ENCODE data around the gene PTAFR.

DNA sequence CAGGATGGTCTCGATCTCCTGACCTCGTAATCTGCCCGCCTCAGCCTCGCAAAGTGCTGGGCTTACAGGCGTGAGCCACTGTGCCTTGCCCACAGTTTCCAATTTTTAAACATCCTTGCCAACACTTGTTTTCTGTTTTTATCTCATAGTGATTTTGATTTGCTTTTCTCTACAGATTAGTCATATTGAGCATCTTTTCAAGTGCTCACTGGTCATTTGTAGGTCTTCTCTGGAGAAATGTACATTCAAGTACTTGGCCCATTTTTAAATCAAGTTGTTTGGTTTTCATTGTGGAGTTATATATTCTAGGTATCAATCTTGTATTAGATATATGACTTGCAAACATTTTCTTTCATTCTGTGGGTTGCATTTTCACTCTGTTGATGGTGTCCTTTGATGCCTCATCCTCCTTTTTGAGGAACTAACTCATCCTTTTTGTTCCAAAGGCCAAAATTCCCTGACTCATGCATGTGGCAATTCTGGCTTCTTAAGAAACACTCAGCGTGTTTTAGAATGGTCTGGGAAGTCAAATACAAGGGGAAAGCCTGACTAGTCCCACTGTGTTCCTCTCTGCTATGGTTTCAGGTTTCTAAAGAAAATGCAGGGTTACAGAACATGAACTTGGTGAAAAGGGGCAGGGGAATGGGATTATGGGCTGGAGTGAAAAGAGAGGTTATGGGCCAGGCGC, 37.3 kb downstream of the PTAFR start:
- TF ChIP-seq, protein P1, sequence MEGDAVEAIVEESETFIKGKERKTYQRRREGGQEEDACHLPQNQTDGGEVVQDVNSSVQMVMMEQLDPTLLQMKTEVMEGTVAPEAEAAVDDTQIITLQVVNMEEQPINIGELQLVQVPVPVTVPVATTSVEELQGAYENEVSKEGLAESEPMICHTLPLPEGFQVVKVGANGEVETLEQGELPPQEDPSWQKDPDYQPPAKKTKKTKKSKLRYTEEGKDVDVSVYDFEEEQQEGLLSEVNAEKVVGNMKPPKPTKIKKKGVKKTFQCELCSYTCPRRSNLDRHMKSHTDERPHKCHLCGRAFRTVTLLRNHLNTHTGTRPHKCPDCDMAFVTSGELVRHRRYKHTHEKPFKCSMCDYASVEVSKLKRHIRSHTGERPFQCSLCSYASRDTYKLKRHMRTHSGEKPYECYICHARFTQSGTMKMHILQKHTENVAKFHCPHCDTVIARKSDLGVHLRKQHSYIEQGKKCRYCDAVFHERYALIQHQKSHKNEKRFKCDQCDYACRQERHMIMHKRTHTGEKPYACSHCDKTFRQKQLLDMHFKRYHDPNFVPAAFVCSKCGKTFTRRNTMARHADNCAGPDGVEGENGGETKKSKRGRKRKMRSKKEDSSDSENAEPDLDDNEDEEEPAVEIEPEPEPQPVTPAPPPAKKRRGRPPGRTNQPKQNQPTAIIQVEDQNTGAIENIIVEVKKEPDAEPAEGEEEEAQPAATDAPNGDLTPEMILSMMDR (IDR thresholded peaks at IDR 0.05), result no peak
- TF ChIP-seq POLR2A (IDR thresholded peaks at IDR 0.05), result no peak

All from body of pancreas (tissue), 4 donors.